Esophagus (tissue), 2 donors: ENCODE results near the gene ISG20. TPM values are rescaled to one million over a fixed set of nuclear protein-coding genes. Genes with fewer than 3 reads are reported as not detected.

Experiments
- H3K27ac ChIP-seq, 2 donors: one replicate each; pipeline ENCODE4 v1.5.1; 2013; ENCODE audit warnings: low read depth in 2 of 2, mild to moderate bottlenecking in 2 of 2, inconsistent platforms in 1 of 2, low read length in 1 of 2, moderate library complexity in 1 of 2
- H3K27me3 ChIP-seq, 2 donors: one replicate each; pipeline ENCODE4 v1.6.1; 2013; ENCODE audit warnings: low read length in 2 of 2, control low read depth in 1 of 2, mild to moderate bottlenecking in 1 of 2; ENCODE audit not compliant: insufficient read depth in 2 of 2, control insufficient read depth in 1 of 2
- H3K36me3 ChIP-seq, 2 donors: one replicate each; pipeline ENCODE4 v1.6.1; 2013; ENCODE audit warnings: low read length in 1 of 2; ENCODE audit not compliant: control insufficient read depth in 2 of 2, insufficient read depth in 2 of 2
- H3K4me1 ChIP-seq, 2 donors: one replicate each; pipeline ENCODE4 v1.6.1; 2013; ENCODE audit warnings: low read length in 1 of 2; ENCODE audit not compliant: control insufficient read depth in 2 of 2, insufficient read depth in 2 of 2
- H3K4me3 ChIP-seq, 2 donors: one replicate each; pipeline ENCODE4 v1.5.1; 2013; ENCODE audit warnings: low read length in 2 of 2, mild to moderate bottlenecking in 2 of 2, low read depth in 1 of 2, moderate library complexity in 1 of 2
- H3K9me3 ChIP-seq, 2 donors: one replicate each; pipeline ENCODE4 v1.6.1; 2013; ENCODE audit warnings: mild to moderate bottlenecking in 2 of 2, low read depth in 1 of 2, low read length in 1 of 2, moderate library complexity in 1 of 2; ENCODE audit not compliant: control insufficient read depth in 2 of 2, insufficient read depth in 1 of 2
- WGBS, 2 donors: extraction: QIAGEN DNeasy Blood & Tissue Kit; methylation state at CpG; one replicate each; pipeline ENCODE4 v1.1.7; 2013; 5-methylcytosine and 5-hydroxymethylcytosine counted together
- polyA plus RNA-seq, 2 donors: library from polyadenylated mRNA; stranded (reverse); fragments of 200-250 nt; gene quantifications; one replicate each; pipeline ENCODE4 v1.2.3, GENCODE V29; 2013
- donor health status: healthy with polysubstance abuse.
- donor health status: Bipolar disorder and iron deficiency.

Gene ISG20
- polyA plus RNA-seq, 2 donors: 25.1 to 30.4 TPM

DNA sequence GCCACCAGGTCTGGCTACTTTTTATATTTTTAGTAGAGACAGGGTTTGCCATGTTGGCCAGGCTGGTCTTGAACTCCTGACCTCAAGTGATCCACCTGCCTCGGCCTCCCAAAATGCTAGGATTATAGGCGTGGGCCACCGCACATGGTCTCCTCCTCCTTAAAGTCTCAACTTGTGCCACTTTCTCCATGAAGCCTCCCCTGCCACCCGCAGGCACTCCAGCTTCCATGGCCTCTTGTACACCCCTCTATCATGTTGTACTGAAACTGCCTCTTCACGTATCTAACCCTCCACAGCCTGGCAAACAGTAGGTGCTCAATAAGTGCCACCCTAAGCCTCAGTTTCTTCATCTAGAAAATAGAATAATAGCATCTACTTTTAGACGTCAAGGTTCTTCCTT is 39.9 kb downstream of the ISG20 start:
- Histone ChIP-seq H3K4me1 (no peaks in the 10 kb centered on the region), H3K27ac (no peak overlapping the region), H3K9me3 (no peaks in the 10 kb centered on the region), H3K27me3 (no peaks in the 10 kb centered on the region), H3K36me3 (no peaks in the 10 kb centered on the region), H3K4me3 (no peak overlapping the region)
- WGBS, 2 donors: 90 to 91% methylated on average over 6 of the region's 6 CpGs

DNA sequence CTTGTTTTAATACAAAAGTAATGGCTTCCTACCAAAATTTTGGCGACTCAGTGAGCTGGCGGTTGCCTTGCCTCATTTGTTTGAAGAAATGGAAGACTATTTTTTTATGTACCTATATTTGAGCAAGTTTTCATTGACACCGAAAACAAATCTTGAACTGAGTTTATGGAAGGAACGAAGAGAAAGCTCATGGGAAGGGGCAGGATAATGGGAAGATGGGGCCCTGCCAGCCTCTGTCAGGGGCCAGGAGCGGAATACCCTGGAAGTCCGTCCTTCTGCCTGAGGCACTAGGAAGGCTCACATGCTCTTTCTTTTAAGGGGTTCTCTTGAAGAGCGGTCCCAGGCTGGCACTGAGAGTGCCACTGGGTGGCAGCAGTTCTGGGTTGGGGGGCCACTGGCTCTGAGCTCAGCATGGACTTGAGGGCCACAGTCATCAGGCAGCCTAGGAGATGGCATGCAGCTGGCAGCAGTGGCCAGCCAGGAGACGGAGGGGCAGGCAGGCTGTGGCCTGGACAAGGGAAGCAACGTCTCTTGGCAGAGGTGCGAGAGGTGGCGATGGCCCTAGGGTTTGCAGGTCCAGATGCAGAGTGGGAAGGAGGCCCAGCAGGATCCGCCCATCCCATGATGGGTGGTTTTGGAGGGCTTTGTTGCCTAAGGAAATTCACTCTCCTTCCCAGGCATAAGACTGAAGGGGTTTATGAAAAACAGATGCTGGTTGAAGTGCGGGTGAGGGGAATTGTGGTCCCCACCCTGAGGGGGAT is 41.6 kb downstream of the ISG20 start:
- Histone ChIP-seq H3K4me3 (no peak overlapping the region), H3K36me3 (no peaks in the 10 kb centered on the region), H3K27me3 (no peaks in the 10 kb centered on the region), H3K4me1 (no peaks in the 10 kb centered on the region), H3K9me3 (no peaks in the 10 kb centered on the region), H3K27ac (no peak overlapping the region)
- WGBS, 2 donors: 84 to 91% methylated on average over 13 of the region's 13 CpGs

DNA sequence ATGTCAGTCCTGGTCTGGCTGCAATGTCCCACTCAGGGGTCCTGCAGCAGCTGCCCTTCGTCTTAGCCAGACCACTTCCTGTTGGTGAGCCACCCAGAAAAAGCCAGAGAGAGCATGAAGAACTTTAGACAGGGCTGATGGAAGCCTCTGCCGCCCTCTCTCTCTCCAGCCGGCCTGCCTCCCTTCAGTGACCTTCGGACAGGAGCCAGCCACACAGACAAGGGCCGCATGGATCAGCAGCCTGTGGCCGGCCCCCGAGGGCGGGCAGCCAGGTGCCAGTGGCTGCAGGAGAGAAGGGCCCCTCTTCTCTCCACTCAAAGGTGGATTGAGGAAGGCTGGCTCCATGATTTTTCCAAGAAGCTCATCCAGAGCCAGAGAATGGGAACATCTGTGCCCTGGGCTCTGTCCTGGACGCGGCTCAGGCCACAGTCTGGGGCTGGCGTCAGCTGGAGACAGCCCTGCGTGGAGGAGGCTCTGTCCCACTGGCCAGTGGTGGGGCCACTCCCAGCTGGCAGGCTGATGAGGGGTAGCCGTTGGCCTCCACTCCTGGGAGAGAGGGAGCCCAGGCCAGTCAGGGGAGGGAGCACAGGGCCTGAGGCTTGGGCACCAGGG is 42.9 kb downstream of the ISG20 start:
- Histone ChIP-seq H3K36me3 (no peaks in the 10 kb centered on the region), H3K27me3 (no peaks in the 10 kb centered on the region), H3K9me3 (no peaks in the 10 kb centered on the region), H3K4me3 (no peak overlapping the region), H3K4me1 (no peaks in the 10 kb centered on the region), H3K27ac (no peak overlapping the region)
- 58 to 64% methylated on average over 13 of the region's 13 CpGs for WGBS, 2 donors

DNA sequence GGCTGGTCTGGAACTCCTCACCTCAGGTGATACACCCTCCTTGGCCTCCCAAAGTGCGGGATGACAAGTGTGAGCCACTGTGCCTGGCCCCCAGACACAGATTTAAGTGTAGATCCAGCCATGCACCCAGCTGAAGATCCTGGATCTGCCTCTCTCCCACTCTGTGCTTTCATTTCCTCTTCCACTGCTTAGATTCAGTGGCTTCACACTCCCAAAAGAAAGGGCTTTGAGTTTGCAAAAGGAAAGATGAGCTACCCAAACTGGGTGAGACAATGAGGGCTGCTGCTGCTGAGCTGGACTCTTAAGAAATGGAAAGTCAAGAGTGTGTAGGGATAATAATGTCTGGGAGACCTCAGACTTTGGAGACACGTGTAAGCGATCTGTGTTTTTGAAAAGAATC is 45.5 kb downstream of the ISG20 start:
- H3K27me3 ChIP-seq: no peaks in the 10 kb centered on the region
- H3K27ac ChIP-seq: no peak overlapping the region
- no peaks in the 10 kb centered on the region for H3K9me3 ChIP-seq
- no peaks in the 10 kb centered on the region for H3K36me3 ChIP-seq
- H3K4me3 ChIP-seq: no peak overlapping the region
- whole genome bisulfite sequencing, 2 donors: 61% methylated on average over 3 of the region's 3 CpGs
- H3K4me1 ChIP-seq: no peaks in the 10 kb centered on the region

DNA sequence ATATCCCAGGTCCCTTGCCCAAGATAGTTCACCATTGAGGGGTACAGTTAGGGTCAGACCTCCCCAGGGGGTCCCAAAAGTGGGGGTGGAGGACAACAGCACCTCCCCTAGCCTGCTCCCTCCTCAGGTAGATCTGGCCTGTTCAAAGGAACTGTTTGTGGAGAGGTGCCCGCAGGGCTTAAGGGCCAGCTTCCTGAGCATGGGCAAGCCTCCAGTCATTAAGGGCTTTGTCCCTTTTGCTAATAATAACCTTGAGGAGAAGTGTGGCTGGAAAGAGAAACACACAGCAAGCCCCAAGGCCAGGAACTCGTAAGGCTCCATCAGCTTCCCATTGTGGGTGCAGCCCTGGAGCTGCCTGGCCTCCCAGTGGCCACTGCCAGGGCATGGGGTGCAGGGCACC is 47.4 kb downstream of the ISG20 start:
- WGBS, 2 donors: 70 to 72% methylated on average over 2 of the region's 2 CpGs
- Histone ChIP-seq H3K27ac (no peak overlapping the region), H3K27me3 (no peaks in the 10 kb centered on the region), H3K9me3 (no peaks in the 10 kb centered on the region), H3K36me3 (no peaks in the 10 kb centered on the region), H3K4me1 (no peaks in the 10 kb centered on the region), H3K4me3 (no peak overlapping the region)

GRCh38 chr15:88688394-88688933 is 49.6 kb downstream of the ISG20 start:
- no peaks in the 10 kb centered on the region for H3K27me3 ChIP-seq
- H3K36me3 ChIP-seq: no peaks in the 10 kb centered on the region
- WGBS, 2 donors: 80 to 84% methylated on average over 8 of the region's 8 CpGs
- H3K4me1 ChIP-seq: no peaks in the 10 kb centered on the region
- H3K27ac ChIP-seq: no peak overlapping the region
- no peaks in the 10 kb centered on the region for H3K9me3 ChIP-seq
- no peak overlapping the region for H3K4me3 ChIP-seq

DNA sequence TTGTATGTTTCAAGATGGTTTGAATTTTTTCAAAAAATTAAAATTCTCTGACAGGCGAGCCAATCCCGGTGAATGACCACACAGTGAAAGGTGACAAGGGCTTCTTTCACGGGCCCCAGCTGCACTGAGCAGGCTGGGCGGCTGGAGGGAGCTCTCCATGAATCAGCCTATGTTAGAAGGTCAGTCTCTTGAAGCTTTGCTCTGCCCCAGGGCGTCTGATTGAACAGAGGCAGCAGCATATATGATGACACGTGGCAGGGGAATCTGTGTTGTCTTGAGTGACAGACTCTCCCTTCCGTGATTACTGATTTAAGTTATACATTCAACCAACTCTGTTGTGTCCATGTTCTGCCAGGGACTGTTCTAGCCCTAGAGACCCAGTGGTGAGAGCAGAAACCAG is 51.5 kb downstream of the ISG20 start:
- H3K27me3 ChIP-seq: no peaks in the 10 kb centered on the region
- no peaks in the 10 kb centered on the region for H3K4me1 ChIP-seq
- no peaks in the 10 kb centered on the region for H3K9me3 ChIP-seq
- no peak overlapping the region for H3K4me3 ChIP-seq
- H3K36me3 ChIP-seq: no peaks in the 10 kb centered on the region
- 82 to 83% methylated on average over 7 of the region's 7 CpGs for WGBS, 2 donors
- no peak overlapping the region for H3K27ac ChIP-seq

DNA sequence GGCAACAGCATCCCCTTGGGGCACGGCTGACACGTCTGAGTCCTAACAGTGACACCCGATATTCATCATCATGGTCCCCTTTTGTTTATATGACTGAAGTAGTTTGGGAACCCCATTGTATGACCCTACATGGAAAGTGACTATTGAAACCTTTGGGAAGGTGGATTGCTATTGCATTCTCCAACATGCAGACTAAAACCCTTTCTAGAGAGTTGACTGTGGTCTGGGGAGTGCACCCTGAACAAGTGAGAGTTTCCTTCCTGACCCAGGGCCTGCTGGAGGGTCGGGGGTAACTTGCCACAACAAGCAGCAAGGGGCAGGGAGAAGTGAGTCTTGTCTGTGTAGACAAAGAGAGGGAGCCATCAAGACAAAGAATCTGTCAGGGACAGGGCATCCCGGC is 54.4 kb downstream of the ISG20 start:
- Histone ChIP-seq H3K27ac (no peak overlapping the region), H3K4me1 (no peaks in the 10 kb centered on the region), H3K9me3 (no peaks in the 10 kb centered on the region), H3K4me3 (no peak overlapping the region), H3K27me3 (no peaks in the 10 kb centered on the region), H3K36me3 (no peaks in the 10 kb centered on the region)
- 56 to 68% methylated on average over 5 of the region's 5 CpGs for WGBS, 2 donors

GRCh38 chr15:88695101-88695500 is 56.3 kb downstream of the ISG20 start:
- no peak overlapping the region for H3K27ac ChIP-seq
- H3K4me1 ChIP-seq: no peaks in the 10 kb centered on the region
- no peaks in the 10 kb centered on the region for H3K27me3 ChIP-seq
- no peaks in the 10 kb centered on the region for H3K36me3 ChIP-seq
- H3K4me3 ChIP-seq: no peak overlapping the region
- 83 to 90% methylated on average over 8 of the region's 8 CpGs for WGBS, 2 donors
- H3K9me3 ChIP-seq: no peaks in the 10 kb centered on the region
